SK-N-SH treated with all-trans-retinoic acid at 6 μM for 48 hours (cell line): ENCODE data around the gene EBF4.

Experiments
- ARNTL ChIP-seq: fragments of 450-650 bp; formaldehyde crosslinking; IDR thresholded peaks from 2 replicates; pipeline ENCODE4 v1.5.0; 2020; ENCODE audit warnings: low read depth, mild to moderate bottlenecking, moderate library complexity, borderline replicate concordance
- BACH2 ChIP-seq: fragments of 250-450 bp; sonication (Bioruptor Pico); IDR thresholded peaks from 2 replicates; pipeline ENCODE4 v1.9.0; 2021; ENCODE audit warnings: mild to moderate bottlenecking, borderline replicate concordance
- GLIS3 ChIP-seq: fragments of 250-450 bp; sonication (Bioruptor Pico); IDR thresholded peaks from 2 replicates; pipeline ENCODE4 v1.5.0; 2020; ENCODE audit warnings: mild to moderate bottlenecking, moderate library complexity
- OSR1 ChIP-seq: fragments of 250-450 bp; sonication (Bioruptor Pico); IDR thresholded peaks from 2 replicates; pipeline ENCODE4 v1.8.0; 2022; ENCODE audit warnings: moderate library complexity, mild to moderate bottlenecking, inconsistent platforms
- PATZ1 ChIP-seq: fragments of 250-450 bp; sonication (Bioruptor Pico); IDR thresholded peaks from 2 replicates; pipeline ENCODE4 v1.8.0; 2020; ENCODE audit warnings: mild to moderate bottlenecking, moderate library complexity, borderline replicate concordance
- PPARA ChIP-seq: fragments of 250-450 bp; sonication (Bioruptor Pico); IDR thresholded peaks from 2 replicates; pipeline ENCODE4 v1.5.0; 2020; ENCODE audit warnings: mild to moderate bottlenecking, borderline replicate concordance
- RARB ChIP-seq: fragments of 250-450 bp; sonication (Bioruptor Pico); IDR thresholded peaks from 2 replicates; pipeline ENCODE4 v1.8.0; 2021; ENCODE audit warnings: mild to moderate bottlenecking, moderate library complexity
- TCF4 ChIP-seq: fragments of 250-450 bp; sonication (Bioruptor Pico); IDR thresholded peaks from 2 replicates; pipeline ENCODE4 v1.8.0; 2021; ENCODE audit warnings: mild to moderate bottlenecking, moderate library complexity, borderline replicate concordance
- TOX ChIP-seq: fragments of 250-450 bp; sonication (Bioruptor Pico); IDR thresholded peaks from 2 replicates; pipeline ENCODE4 v1.8.0; 2021; ENCODE audit warnings: mild to moderate bottlenecking, moderate library complexity, borderline replicate concordance
- ZFP3 ChIP-seq: fragments of 250-450 bp; sonication (Bioruptor Pico); IDR thresholded peaks from 2 replicates; pipeline ENCODE4 v1.5.0; 2020; ENCODE audit warnings: mild to moderate bottlenecking, moderate library complexity
- ZFP30 ChIP-seq: fragments of 450-650 bp; formaldehyde crosslinking; IDR thresholded peaks from 2 replicates; pipeline ENCODE4 v1.5.0; 2022; ENCODE audit warnings: mild to moderate bottlenecking, moderate library complexity
- ZNF565 ChIP-seq: fragments of 450-650 bp; formaldehyde crosslinking; conservative IDR thresholded peaks from 2 replicates; pipeline ENCODE4 v1.5.0; 2020; ENCODE audit warnings: low read depth, mild to moderate bottlenecking, moderate library complexity
- ZNF70 ChIP-seq: fragments of 450-650 bp; formaldehyde crosslinking; IDR thresholded peaks from 2 replicates; pipeline ENCODE4 v1.5.0; 2020; ENCODE audit warnings: mild to moderate bottlenecking, moderate library complexity

GRCh38 chr20:2759603-2760296 is 67.2 kb downstream of the EBF4 start:
- TF ChIP-seq BACH2 (CRISPR knock-in tag) (no peak), RARB (CRISPR knock-in tag) (no peak), ARNTL (CRISPR knock-in tag) (no peak), PPARA (CRISPR knock-in tag) (no peak), OSR1 (CRISPR knock-in tag) (no peak), PATZ1 (no peak), ZNF70 (CRISPR knock-in tag) (no peak), ZFP3 (CRISPR knock-in tag) (no peak), GLIS3 (CRISPR knock-in tag) (no peak), ZNF565 (CRISPR knock-in tag) (no peak), TCF4 (no peak), TOX (CRISPR knock-in tag) (no peak), ZFP30 (CRISPR knock-in tag) (no peak)
